ENCODE measurements around the gene EEA1.

EEA1 gene

GRCh38 chr12:92927436-92928281 is 1.4 kb downstream of the EEA1 start:
- no peak for DNase-seq (ENCODE audit: low read depth)
- no peak for TF ChIP-seq CTCF (IDR thresholded peaks at IDR 0.05; ENCODE audit: control insufficient read depth, extremely low read depth, insufficient read depth)
- peak overlapping the region; percentile 80 for H3K4me3 ChIP-seq (ENCODE audit: low read depth, low read length)

DNA sequence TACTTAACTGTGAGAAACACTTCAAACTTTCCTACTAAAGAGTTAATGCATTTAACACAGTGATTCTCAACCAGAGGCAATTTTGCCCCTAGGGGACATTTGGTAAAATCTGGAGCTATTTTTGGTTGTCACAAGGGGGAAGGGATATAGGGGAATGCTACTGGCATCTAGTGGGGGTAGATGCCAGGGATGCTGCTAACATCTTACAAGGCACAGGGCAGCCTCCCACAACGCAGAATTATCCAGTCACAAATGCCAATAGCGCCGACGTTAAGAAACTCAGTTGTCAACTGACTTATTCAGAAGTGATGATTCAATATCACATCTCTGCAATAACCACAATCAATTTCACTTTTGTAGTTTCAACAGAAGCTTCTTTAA is 2.0 kb downstream of the EEA1 start:
- no peak overlapping the region for H3K4me3 ChIP-seq (ENCODE audit: low read depth, low read length)
- 0 out of 2 replicates have a peak, but pooled peaks have one; percentile 6 for TF ChIP-seq CTCF (IDR thresholded peaks at IDR 0.05; ENCODE audit: control insufficient read depth, extremely low read depth, insufficient read depth)
- no peak for DNase-seq (ENCODE audit: low read depth)

- H3K4me3 ChIP-seq (ENCODE audit: low read depth, low read length): no peak overlapping the region
- no peak for TF ChIP-seq CTCF (IDR thresholded peaks at IDR 0.05; ENCODE audit: control insufficient read depth, extremely low read depth, insufficient read depth)
- no peak for DNase-seq (ENCODE audit: low read depth)
These were observed 2.5 kb downstream of the EEA1 start for GRCh38 chr12:92926549-92926948.

DNA sequence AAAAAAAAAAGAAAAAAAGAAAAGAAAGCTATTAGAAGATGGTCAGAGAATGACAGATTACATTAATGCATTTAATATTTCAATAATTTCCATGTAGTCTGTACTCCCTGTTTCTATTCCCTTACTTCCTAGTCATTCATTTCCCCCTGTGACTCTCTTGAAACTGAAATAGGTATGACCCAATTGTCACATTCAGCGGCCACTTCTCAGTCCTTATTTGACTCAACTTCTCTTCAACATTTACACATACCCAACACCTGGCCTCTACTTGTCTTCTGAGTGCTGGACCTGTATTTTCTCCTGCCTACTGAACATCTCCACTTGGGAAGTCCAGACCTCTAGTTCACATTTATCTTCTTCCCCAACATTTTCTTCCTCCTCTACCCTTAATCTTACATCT is 7.2 kb downstream of the EEA1 start:
- TF ChIP-seq CTCF (IDR thresholded peaks at IDR 0.05; ENCODE audit: control insufficient read depth, extremely low read depth, insufficient read depth): no peak
- DNase-seq (ENCODE audit: low read depth): no peak
- H3K4me3 ChIP-seq (ENCODE audit: low read depth, low read length): no peak overlapping the region

GRCh38 chr12:92915365-92915764 is 13.7 kb downstream of the EEA1 start:
- H3K4me3 ChIP-seq (ENCODE audit: low read depth, low read length): no peak overlapping the region
- no peak for TF ChIP-seq CTCF (IDR thresholded peaks at IDR 0.05; ENCODE audit: control insufficient read depth, extremely low read depth, insufficient read depth)
- no peak for DNase-seq (ENCODE audit: low read depth)

DNA sequence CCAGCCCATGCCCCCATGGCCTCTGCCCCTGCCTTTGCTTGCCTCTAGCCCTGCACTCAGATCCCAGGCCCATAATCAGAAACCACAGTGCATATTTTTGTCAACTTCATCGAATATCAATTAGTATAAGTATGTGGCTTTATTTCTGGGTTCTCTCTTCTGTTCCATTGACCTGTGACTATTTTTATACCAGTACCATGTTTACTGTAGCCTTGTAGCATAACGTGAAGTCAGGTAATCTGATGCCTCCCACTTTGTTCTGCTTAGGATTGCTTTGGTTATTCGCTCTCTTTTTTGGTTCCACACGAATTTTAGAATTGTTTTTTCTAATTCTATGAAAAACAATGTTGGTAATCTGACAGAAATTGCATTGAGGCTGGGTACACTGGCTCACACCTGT is 14.9 kb downstream of the EEA1 start:
- no peak overlapping the region for H3K4me3 ChIP-seq (ENCODE audit: low read depth, low read length)
- no peak for DNase-seq (ENCODE audit: low read depth)
- no peak for TF ChIP-seq CTCF (IDR thresholded peaks at IDR 0.05; ENCODE audit: control insufficient read depth, extremely low read depth, insufficient read depth)

DNA sequence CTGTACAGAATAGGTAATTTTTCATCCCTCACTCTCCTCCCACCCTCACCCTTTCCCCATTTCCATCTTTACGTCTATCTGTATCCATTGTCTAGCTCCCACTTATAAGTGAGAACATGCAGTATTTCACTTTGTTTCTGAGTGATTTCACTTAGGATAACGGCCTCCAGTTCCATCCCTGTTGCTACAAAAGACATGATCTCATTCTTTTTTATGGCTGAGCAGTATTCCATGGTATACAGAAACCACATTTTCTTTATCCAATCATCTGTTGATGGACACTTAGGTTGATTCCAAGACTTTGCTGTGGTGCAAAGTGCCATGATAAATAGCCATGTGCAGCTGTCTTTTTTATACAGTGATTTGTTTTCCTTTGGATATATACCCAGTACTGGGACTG is 16.4 kb downstream of the EEA1 start:
- no peak for DNase-seq (ENCODE audit: low read depth)
- no peak for TF ChIP-seq CTCF (IDR thresholded peaks at IDR 0.05; ENCODE audit: control insufficient read depth, extremely low read depth, insufficient read depth)
- no peak overlapping the region for H3K4me3 ChIP-seq (ENCODE audit: low read depth, low read length)
